ENCODE data around the gene ATG5. TPM values are rescaled to one million over a fixed set of nuclear protein-coding genes. Genes with fewer than 3 reads are reported as not detected.
"Not testable (repeated sequence)": the region's sequence is repeated elsewhere in the genome, so short reads cannot be mapped to it uniquely, and the experiment has no call there.

ATG5 gene
- total RNA-seq, 1 experiment from 2014 or later = 35.1 TPM

GRCh38 chr6:106244521-106244920 lies 81.0 kb downstream of the ATG5 start:
- Mint-ChIP-seq H3K27me3 (ENCODE audit: unreplicated experiment) (no peaks in the 10 kb centered on the region), H3K4me3 (ENCODE audit: low read depth, unreplicated experiment) (no peak overlapping the region), H3K9me3 (ENCODE audit: low read depth, unreplicated experiment) (no peaks in the 10 kb centered on the region), H3K27ac (ENCODE audit: unreplicated experiment) (no peak overlapping the region), H3K4me1 (ENCODE audit: low read depth, unreplicated experiment) (no peaks in the 10 kb centered on the region), H3K36me3 (ENCODE audit: insufficient read depth, unreplicated experiment) (no peaks in the 10 kb centered on the region)
- BruUV-seq (replicated peaks) = no TSS peak
- no peak for TF ChIP-seq CTCF (IDR thresholded peaks at IDR 0.05; ENCODE audit: unreplicated experiment)
- intact Hi-C loops (cut with micrococcal nuclease; ENCODE audit: unreplicated experiment) = no loop called here
- CTCF ChIA-PET = no interaction called here
- no peak for DNase-seq

DNA sequence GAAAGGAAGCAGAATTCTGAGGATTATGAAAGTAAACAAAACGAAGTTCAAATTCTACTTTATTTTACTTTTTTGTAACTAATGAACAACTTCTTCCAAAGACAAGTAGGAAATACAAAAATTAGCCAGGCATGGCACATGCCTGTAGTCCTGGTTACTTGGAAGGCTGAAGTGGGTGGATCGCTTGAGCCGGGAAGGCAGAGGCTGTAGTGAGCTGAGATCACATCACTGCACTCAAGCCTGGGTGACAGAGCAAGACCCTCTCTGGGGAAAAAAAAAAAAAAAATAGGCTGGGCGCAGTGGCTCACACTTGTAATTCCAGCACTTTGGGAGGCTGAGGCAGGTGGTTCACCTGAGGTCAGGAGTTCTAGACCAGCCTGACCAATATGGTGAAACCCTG lies 82.3 kb downstream of the ATG5 start:
- DNase-seq = no peak
- no peak for TF ChIP-seq CTCF (IDR thresholded peaks at IDR 0.05; ENCODE audit: unreplicated experiment)
- no TSS peak for BruUV-seq (replicated peaks)
- Mint-ChIP-seq H3K27ac (ENCODE audit: unreplicated experiment) (no peak overlapping the region), H3K4me3 (ENCODE audit: low read depth, unreplicated experiment) (no peak overlapping the region), H3K36me3 (ENCODE audit: insufficient read depth, unreplicated experiment) (no peaks in the 10 kb centered on the region), H3K9me3 (ENCODE audit: low read depth, unreplicated experiment) (no peaks in the 10 kb centered on the region), H3K4me1 (ENCODE audit: low read depth, unreplicated experiment) (no peaks in the 10 kb centered on the region), H3K27me3 (ENCODE audit: unreplicated experiment) (no peaks in the 10 kb centered on the region)
- intact Hi-C loops (cut with micrococcal nuclease; ENCODE audit: unreplicated experiment) = no loop called here
- CTCF ChIA-PET = interaction anchor here (0.7 kb wide), 1 partner anchor 104 kb away, joined by 5 read pairs; no protein-coding TSS in a partner anchor

DNA sequence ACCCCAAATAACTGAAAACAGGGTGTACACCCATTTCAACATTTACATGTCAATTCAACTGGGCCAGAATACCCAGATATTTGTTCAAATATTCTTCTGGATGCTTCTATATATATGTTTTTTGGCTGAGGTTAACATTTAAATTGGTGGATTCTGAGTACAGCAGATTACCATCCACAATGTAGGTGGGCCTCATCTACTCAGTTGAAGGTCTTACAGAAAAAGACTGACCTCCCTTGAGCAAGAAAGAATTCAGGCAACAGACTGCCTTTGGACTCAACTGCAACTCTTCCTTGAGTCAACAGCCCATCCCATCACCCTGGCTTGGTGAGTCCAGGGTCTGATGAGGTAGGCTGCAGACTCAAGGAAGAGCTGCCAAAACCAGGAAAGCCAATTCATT lies 84.1 kb downstream of the ATG5 start:
- no peak overlapping the region for H3K27ac Mint-ChIP-seq (ENCODE audit: unreplicated experiment)
- CTCF ChIA-PET = no interaction called here
- intact Hi-C loops (cut with micrococcal nuclease; ENCODE audit: unreplicated experiment) = no loop called here
- no peak overlapping the region for H3K4me3 Mint-ChIP-seq (ENCODE audit: low read depth, unreplicated experiment)
- no peaks in the 10 kb centered on the region for H3K36me3 Mint-ChIP-seq (ENCODE audit: insufficient read depth, unreplicated experiment)
- no peaks in the 10 kb centered on the region for H3K9me3 Mint-ChIP-seq (ENCODE audit: low read depth, unreplicated experiment)
- no peak for TF ChIP-seq CTCF (IDR thresholded peaks at IDR 0.05; ENCODE audit: unreplicated experiment)
- BruUV-seq (replicated peaks) = no TSS peak
- no peak for DNase-seq
- H3K27me3 Mint-ChIP-seq (ENCODE audit: unreplicated experiment) = no peaks in the 10 kb centered on the region
- no peaks in the 10 kb centered on the region for H3K4me1 Mint-ChIP-seq (ENCODE audit: low read depth, unreplicated experiment)

DNA sequence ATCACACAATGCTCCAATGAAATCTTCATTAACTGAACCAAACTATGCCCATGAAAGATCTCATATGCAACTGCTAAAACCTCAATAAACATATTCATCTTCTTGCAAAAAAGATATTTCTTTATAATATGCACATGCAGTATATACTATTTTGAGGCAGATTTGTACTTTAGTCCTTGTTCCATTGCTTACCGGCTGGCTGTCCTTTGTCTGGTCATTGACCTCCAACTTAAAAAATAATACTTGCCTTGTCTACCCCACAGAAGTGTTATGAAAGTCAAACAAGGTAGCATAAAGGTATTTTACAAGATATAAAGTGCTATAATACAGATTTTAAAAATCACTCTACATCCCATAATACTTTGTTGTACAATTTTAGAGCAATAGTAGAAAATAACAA lies 88.3 kb downstream of the ATG5 start:
- intact Hi-C loops (cut with micrococcal nuclease; ENCODE audit: unreplicated experiment) = no loop called here
- no peaks in the 10 kb centered on the region for H3K27me3 Mint-ChIP-seq (ENCODE audit: unreplicated experiment)
- H3K4me1 Mint-ChIP-seq (ENCODE audit: low read depth, unreplicated experiment) = no peaks in the 10 kb centered on the region
- CTCF ChIA-PET = no interaction called here
- no peaks in the 10 kb centered on the region for H3K9me3 Mint-ChIP-seq (ENCODE audit: low read depth, unreplicated experiment)
- no TSS peak for BruUV-seq (replicated peaks)
- H3K36me3 Mint-ChIP-seq (ENCODE audit: insufficient read depth, unreplicated experiment) = no peaks in the 10 kb centered on the region
- no peak overlapping the region for H3K27ac Mint-ChIP-seq (ENCODE audit: unreplicated experiment)
- no peak for TF ChIP-seq CTCF (IDR thresholded peaks at IDR 0.05; ENCODE audit: unreplicated experiment)
- no peak for DNase-seq
- no peak overlapping the region for H3K4me3 Mint-ChIP-seq (ENCODE audit: low read depth, unreplicated experiment)

- BruUV-seq (replicated peaks); H3K27me3 Mint-ChIP-seq (ENCODE audit: unreplicated experiment); H3K4me1 Mint-ChIP-seq (ENCODE audit: low read depth, unreplicated experiment); CTCF ChIA-PET; H3K27ac Mint-ChIP-seq (ENCODE audit: unreplicated experiment); DNase-seq; H3K4me3 Mint-ChIP-seq (ENCODE audit: low read depth, unreplicated experiment); H3K36me3 Mint-ChIP-seq (ENCODE audit: insufficient read depth, unreplicated experiment); H3K9me3 Mint-ChIP-seq (ENCODE audit: low read depth, unreplicated experiment): not testable (repeated sequence)
- intact Hi-C loops (cut with micrococcal nuclease; ENCODE audit: unreplicated experiment) = loop anchor here (10.0 kb wide), 1 partner anchor 795 kb away; no protein-coding TSS in a partner anchor
Measured at GRCh38 chr6:106229876-106230445, 95.6 kb downstream of the ATG5 start.

All from Calu3 (cell line).